WI38 (cell line): ENCODE results near the gene MGAT4A.

Source experiments
- H3K4me3 ChIP-seq: 2 replicates; pipeline ENCODE4 v1.5.1; 2011; ENCODE audit warnings: low read depth, mild to moderate bottlenecking, control low read depth, low read length
- TF ChIP-seq, protein P1 (sequence below): IDR thresholded peaks from 2 replicates; pipeline ENCODE4 v1.5.1; 2012; ENCODE audit warnings: low read depth, mild to moderate bottlenecking, control low read depth, low read length

MGAT4A gene

DNA sequence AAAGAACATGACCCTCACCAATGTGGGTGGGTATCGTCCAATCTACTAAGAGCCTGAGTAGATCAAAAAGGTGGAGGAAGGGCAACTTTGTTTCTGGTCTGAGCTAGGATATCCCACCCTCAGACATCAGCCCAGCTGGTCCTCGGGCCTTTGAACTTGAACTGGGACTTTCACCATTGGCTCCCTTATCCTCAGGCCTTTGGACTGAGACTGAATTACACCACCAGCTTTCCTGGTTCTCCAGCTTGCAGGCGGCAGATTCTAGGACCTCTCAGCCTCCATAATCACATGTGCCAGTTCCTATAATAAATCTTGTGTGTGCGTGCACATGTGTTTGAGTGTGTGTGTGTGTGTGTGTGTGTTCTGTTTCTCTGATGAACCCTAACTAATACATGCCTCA is 10.6 kb downstream of the MGAT4A start:
- TF ChIP-seq, protein P1, sequence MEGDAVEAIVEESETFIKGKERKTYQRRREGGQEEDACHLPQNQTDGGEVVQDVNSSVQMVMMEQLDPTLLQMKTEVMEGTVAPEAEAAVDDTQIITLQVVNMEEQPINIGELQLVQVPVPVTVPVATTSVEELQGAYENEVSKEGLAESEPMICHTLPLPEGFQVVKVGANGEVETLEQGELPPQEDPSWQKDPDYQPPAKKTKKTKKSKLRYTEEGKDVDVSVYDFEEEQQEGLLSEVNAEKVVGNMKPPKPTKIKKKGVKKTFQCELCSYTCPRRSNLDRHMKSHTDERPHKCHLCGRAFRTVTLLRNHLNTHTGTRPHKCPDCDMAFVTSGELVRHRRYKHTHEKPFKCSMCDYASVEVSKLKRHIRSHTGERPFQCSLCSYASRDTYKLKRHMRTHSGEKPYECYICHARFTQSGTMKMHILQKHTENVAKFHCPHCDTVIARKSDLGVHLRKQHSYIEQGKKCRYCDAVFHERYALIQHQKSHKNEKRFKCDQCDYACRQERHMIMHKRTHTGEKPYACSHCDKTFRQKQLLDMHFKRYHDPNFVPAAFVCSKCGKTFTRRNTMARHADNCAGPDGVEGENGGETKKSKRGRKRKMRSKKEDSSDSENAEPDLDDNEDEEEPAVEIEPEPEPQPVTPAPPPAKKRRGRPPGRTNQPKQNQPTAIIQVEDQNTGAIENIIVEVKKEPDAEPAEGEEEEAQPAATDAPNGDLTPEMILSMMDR = no peak
- no peak overlapping the region for H3K4me3 ChIP-seq

DNA sequence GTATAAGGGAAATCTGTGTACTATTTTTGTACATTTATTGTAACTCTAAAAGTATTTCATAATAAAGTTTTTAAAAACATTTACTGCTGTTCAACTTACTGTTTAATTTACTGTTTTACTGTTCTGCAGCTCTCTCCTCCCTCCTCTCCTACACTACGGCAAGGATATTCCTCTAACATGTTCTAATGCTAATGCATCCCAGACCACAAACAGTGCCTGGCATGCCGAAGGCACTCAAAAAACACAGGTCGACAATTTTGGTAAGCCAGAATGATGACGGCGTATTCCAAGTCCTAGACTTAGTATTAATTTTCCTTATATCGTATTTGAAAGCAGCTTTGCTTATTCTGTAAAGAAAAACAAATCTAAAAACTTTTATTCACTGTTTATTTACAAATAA is 13.3 kb downstream of the MGAT4A start:
- TF ChIP-seq, protein P1 = no peak
- H3K4me3 ChIP-seq = no peak overlapping the region

DNA sequence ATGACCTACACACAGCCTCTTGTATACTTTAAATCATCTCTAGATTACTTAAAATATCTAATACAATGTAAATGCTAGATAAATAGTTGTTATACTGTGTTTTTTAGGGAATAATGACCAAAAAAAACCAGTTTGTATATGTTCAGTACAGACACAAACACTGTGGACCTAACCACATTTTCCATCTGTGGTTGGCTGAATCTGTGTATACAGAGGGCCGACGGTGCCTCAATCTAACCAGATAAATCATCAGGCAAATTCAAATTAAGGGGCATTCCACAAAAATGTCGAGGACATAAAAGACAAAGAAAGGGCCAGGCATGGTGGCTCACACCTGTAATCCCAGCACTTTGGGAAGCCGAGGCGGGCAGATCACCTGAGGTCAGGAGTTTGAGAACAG is 14.1 kb downstream of the MGAT4A start:
- no peak overlapping the region for H3K4me3 ChIP-seq
- TF ChIP-seq, protein P1 = no peak

DNA sequence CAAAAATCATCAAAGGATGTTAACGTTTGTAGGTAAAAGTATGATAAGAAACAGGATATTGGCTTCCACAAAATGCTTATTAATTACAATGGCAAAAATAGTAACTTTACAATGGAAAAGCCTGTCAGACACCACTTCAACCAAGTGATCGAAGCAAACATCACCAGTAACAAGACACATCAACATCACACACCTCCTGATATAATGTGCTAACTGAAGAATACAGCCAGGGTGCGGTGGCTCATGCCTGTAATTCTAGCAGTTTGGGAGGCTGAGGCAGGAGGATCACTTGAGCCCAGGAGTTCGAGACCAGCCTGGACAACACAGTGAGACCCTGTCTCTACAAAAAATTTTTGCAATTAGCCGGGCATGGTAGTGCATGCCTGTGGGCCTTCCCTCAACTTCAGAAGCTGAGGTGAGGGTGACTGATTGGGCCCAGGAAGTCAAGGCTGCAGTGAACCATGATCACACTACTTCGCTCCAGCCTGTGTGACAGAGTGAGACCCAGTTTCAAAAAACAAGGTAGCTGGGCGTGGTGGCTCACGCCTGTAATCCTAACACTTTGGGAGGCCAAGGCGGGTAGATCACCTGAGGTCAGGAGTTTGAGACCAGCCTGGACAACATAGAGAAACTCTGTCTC is 15.0 kb downstream of the MGAT4A start:
- TF ChIP-seq, protein P1 = no peak
- no peak overlapping the region for H3K4me3 ChIP-seq

DNA sequence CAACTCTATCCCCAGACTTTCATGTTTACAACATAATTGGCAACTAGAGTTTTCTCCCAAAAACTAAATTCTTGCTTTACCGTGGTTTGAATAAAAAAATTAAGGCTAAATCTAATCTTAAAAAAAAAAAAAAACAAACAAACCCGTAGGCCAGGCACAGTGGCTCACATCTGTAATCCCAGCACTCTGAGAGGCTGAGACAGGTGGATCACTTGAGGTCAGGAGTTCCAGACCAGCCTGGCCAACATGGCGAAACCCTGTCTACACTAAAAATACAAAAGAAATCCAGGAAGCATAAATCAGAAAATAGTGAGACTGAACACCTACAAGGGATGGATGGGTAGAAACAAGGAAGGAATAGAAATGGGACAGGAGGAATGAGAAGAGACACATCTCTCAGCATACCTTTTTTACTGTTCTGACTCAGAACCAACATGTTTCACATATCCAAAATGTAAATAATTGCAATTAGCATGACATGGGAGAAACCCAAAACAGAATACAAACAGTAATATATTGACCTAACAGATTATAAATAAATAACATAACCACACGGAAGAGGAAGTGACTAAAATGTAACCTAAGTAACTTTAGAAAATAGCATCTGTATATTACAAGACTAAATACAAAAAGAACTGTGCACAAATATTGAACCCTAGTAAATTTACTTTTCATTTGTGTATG is 17.5 kb downstream of the MGAT4A start:
- TF ChIP-seq, protein P1 = no peak
- no peak overlapping the region for H3K4me3 ChIP-seq

DNA sequence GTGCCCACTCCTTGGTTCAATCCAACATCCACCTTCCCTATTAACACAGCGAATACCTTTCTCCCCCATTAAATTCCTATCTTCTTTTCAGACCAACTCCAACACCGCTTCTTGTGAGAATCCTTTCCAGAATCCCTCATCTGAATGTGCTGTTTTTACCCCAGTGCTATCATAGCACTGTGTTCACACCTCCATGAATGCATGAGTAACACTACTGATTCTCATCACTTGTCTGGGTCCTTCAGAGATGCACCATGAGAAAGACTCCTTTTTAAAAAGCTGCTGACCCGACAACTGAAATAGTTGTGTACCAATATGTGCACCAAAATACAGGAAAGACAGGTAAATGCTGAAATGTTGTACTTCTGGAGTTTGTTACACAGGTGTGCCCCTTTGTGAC is 18.8 kb downstream of the MGAT4A start:
- no peak overlapping the region for H3K4me3 ChIP-seq
- TF ChIP-seq, protein P1 = no peak

DNA sequence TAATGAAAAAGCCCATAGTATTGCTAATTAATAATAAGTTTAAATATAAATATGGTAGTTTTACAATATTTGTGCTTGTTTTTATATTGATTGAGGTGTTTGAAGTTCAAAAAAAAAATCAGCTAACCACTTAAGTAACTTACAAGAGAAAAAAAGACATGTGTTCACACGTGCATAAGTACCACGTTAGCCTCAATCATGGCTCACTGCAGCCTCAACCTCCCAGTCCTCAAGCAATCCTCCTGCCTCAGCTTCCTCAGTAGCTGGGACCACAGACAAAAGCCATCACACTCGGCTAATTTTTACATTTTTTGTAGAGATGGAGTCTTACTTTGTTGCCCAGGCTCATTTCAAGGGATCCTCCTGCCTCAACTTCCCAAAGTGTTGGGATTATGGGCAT is 19.4 kb downstream of the MGAT4A start:
- TF ChIP-seq, protein P1 = no peak
- H3K4me3 ChIP-seq = no peak overlapping the region
